NCI-H748 treated with DMSO at 0.1 percent for 48 hours (cell line): ENCODE results near the gene FPR2.
"Not testable (repeated sequence)": the region's sequence is repeated elsewhere in the genome, so short reads cannot be mapped to it uniquely, and the experiment has no call there.

ENCODE experiments used
- DNase-seq: peaks from one replicate; lab custom pipeline; 2025; lab: John Stamatoyannopoulos, UW

FPR2 gene

GRCh38 chr19:51806571-51806970 is 45.6 kb downstream of the FPR2 start:
- not testable (repeated sequence) for DNase-seq

GRCh38 chr19:51807111-51807701 is 46.2 kb downstream of the FPR2 start:
- no peak for DNase-seq

- no peak for DNase-seq
These were observed 46.9 kb downstream of the FPR2 start for GRCh38 chr19:51807925-51808324.

GRCh38 chr19:51808333-51808986 is 47.5 kb downstream of the FPR2 start:
- peak; percentile 8 for DNase-seq

DNA sequence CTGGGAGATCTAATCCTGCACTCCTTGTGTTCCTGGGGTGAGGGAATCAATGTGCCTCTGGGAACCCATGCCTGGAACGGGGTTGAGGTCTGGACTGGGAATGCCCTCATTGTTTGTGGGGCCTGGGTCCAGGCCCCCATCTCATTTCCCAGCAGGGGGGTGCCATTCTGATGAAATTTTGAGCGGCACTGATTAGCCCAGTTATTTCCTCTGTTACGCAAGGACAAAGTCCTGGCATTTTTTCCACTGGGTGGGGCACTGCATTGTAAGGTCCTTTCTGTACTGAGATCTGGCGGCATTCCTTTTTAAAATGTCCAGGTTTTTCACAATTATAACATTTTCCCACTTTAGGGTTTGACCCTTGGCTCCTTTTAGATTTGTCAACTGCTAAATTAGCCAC is 48.8 kb downstream of the FPR2 start:
- no peak for DNase-seq

DNA sequence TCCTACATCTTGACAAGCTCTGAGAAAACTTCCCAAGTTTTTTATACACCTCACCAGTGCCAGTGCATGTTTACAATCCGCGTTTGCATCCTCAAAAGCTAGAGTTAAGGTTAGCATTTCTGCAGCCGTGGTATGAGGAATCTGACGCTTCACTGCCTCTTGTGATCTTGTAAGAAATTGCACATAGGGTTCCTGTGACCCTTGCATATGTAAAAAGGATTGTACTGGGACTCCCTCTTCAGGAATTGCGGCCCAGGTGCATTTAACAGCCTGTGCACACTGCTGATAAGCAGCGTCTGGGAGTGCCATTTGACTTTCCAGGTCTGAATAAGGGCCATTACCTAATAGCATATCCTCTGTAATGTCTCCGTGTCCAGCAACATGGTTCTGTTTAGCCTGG is 49.2 kb downstream of the FPR2 start:
- DNase-seq: no peak

DNA sequence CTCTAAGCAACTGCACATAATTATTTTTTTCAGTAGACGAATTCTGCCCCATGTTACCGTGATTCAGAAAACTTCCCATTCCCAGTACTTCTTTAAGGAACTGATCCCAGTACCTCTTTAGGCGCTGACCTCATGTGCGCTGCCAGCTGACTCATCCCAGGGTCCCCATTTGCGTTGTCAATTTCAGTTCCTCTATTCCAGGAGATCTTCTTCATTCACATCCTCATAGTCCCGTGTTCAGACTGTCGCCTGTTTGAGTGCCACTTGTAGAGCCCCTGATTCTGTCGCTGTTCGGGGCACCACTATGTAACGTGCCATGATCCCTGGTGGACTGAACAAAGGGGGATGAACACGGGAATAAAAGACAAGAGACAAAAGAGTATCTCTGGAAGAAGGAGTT is 50.4 kb downstream of the FPR2 start:
- DNase-seq: no peak

DNA sequence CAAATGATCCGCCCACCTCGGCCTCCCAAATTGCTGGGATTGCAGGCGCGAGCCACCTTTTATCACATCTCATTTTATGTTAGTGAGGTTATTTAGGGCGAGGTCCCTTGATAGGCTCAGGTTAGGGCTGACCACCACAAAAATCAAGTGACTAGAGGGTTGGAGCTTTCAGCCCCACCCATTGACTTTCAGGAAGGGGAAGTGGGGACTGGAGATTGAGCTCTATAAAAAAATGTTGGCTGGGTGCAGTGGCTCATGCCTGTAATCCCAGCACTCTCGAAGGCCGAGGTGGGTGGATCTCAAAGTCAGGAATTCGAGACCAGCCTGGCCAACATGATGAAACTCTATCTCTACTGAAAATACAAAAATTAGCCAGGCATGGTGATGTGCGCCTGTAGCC is 54.1 kb downstream of the FPR2 start:
- no peak for DNase-seq

DNA sequence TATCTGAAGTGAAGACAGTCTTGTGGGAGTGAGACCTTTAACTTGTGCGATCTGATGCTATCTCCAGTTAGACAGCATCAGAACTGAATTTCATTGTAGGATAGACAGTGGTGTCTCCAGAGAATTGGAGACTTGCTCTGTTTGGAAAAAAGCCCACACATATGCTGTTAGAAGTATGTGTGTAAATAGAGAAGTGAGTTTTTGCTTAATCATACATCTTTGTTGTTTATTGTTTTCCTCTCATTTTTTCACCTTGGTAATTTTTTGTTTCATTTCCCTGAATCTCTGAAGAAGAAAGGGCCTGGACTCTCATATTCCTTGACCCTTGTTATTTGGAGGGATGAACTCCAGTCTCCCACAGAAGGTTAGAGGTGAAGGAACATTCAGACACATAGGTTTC is 55.7 kb downstream of the FPR2 start:
- DNase-seq: no peak

DNA sequence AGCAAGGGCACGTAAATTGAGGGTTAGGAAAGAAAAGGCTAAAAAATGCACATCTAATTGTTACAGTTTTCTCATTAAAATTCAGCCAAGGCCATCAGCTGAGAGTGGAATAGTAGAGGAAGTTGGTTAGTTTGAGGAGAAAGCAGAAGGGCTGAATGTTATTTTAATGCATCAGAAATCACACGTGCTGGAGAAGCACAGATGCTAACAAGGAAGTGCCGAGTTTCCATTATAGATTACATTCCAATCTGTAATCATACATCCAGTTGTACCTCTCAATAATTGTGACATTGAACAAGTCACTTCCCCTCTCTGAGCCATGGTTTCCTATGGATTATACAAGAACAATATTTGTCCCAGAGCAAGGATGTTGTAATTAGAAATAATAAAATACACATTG is 59.0 kb downstream of the FPR2 start:
- DNase-seq: no peak
